Measurements from ENCODE around the gene KCNQ1.
A peak's percentile ranks its signal among the peaks of the same experiment; 100 is the strongest.

Gene KCNQ1

DNA sequence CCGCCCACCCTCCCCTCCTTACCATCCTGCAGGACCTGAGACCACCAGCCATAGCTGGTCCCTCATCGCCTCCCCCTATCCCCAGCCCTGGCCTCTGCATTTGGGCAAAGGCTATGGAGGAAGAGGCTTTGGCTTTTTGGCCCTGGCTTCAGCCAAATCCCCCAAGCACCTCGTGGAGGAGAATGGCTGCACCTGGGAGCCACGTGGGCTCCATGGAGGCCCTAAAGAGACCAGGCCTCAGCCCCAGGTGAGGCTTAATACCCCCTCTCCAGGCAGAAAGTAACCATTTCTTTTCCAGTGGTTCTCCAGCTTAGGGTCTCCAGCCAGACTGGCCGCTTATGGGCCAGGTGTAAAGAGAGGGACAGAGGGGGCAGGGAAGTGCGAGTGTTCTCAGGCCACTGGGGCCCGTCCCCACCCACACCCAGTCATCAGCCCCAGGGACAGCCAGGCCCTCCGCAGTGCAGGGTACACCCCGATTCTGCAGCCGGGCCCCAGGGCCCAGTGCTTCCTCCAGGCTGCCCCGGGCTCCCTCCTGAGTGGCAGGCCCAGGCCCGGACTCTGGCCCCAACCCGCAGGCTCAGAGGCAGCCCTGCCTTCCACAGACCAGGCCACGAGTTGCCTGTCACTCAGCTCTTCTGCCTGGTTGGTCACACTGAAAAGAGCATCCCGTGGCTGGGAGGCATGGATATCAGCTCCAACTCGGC lies 414.3 kb downstream of the KCNQ1 start:
- DNase-seq (ENCODE audit: low read depth in 3 of 3) = no peak

DNA sequence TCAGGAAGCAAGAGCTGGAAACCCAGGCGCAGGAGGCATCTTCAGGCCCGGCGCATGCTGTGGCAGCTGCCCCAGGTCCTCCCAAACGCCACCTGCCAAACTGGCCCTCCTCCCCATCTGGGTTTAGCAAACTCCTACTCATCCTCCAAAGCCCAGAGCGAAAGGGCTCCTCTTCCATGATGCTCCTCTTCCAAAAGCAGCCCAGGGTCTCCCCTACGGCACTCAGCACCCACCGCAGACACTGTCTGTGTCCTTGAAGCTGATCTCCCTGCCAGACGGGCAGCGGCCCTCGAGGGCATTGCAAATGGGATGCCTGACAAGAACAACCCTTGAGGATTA lies 414.9 kb downstream of the KCNQ1 start:
- DNase-seq (ENCODE audit: low read depth in 3 of 3) = no peak

DNA sequence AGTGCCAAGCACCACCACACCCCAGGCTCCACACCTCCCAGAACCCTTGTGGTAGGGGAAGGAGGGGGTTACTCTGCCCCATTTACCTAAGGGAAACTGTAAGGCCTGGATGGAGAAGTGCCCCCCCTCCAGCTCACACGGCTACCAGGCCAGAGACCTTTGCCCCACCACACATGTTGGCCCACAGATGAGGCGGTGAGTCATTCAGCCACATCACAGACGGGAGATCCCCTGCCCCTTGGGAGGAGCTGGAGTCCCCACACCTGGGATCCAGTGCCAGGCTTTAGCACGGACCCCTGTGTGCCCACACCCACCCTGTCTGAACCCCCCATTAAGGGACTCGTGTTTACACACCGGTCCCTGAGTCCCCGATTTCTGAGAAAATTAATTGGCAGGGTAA lies 415.8 kb downstream of the KCNQ1 start:
- peak in 1 of 3 experiments; percentile 13 for DNase-seq (ENCODE audit: low read depth in 3 of 3)

DNA sequence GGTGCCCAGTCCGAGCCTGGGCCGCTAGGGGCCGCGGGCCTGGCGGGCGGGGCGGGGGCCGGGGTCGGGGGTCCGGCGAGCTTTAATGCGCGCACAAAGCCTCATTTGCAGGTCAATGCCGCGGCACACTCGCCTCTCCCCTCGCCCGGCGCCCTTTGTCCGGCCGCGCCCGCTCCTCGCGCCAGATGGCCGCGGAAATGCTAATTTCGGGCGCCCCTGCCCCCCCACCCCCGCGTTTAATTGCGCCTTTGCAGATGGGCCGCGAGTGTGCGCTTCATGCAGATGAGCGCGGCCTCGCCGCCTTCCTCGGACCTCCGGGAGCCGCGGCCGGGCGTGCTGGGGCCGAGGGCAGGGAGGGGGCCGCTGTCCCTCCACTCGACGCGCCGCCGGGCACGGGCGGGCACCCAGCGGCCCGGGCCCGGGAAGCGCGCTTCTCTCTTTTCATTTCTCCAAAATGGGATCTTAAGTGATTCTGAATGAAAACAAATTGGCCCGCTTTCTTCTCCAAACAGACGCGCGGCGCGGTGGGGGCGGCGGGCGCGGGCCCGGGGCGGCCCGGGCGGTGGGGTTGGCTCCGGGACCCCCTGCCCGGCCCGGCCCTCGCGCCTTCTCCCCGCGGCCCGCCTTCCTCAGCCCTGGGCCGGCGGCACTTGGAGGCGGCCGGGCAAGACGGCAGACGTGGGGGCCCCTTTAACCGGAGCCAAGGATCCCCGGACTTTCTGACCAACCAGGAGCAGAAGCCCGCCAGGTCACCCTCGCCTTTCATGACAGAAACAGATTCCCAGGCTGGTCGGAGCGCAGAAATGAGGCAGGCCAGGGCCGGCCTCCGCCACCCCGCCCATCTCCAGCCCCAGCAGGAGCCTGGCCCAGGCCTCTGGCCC lies 417.8 kb downstream of the KCNQ1 start:
- DNase-seq (ENCODE audit: low read depth in 3 of 3) = no peak

DNA sequence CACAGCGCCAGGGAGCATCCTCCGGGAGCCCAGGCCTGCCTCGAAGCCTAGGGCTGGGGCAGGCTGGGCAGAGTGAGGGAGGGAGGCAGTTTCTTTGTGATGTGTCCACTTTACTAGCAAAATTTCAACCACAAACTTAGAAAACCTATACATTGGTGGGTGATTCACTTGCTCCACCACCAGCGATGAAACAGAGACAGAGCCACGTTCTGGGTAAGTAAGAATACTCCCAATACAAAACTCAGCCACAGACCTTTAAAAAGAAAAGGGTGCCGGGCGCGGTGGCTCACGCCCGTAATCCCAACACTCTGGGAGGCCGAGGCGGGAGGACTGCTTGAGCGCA lies 418.4 kb downstream of the KCNQ1 start:
- DNase-seq (ENCODE audit: low read depth in 3 of 3) = no peak

DNA sequence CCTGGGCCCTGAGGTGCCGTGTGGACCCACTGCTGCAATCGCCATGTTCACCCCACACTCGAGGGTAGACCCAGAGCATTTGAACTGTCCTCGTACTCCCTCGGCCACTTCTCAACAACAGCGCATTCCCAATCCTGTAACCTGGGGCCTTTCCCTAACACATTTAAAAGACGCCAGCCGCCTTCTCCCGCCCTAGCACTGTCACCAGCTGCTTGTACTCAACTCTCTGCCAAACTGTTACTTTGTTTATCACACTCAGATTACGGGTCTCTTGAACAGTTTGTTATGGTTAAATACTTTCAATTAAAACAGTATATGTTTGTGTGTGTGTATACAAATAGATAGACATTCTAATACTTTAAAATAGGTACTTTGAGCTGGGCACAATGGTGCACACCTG lies 420.1 kb downstream of the KCNQ1 start:
- DNase-seq (ENCODE audit: low read depth in 3 of 3) = no peak

DNA sequence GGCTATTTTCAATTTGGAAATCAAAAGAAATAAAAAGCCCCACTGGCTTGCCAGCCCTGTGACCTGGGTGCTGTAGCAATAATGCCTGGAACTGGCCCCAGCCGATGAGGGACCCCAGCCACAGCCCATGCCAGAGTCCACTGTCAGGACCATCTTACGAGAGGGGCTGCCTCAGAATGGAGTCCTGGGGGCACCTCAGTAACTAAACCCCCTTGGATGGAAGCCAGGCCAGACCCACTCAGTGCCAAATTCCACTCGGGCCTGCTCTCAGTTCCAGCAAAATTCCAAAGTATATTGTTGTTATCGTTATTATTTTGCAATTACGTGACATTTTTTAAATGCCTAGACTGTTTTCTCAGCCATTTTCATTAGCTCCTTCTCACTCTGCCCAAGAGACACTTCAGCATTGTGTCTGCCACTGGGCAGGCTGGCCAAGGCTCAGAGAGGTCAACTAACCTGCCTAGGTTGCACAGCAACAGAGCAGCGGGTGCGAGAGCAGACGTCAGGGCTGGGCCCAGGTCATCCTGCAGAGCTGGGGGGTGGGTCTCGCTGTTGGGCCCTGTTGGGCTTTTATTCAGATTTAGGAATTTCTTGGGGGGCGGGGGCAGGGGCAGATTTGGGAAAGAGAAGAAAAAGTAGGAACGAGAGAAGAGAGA lies 421.2 kb downstream of the KCNQ1 start:
- DNase-seq (ENCODE audit: low read depth in 3 of 3) = no peak

DNA sequence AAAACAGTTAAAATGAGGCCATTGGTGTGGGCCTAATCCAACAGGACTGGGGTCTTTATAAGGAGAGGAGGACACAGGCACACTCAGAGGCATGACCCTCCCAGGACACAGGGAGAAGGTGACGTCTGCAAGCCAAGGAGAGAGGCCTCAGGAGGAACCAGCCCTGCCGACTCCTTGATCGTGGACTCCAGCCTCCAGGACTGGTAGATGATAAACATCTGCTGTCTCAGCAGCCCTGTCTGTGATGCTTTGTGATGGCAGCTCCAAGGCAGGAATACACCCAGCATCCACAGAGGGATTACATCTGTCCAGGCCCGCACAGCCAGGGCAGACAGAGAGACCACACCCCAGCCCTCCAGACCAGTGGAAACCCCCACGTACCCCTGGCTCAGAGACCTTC lies 422.3 kb downstream of the KCNQ1 start:
- DNase-seq (ENCODE audit: low read depth in 3 of 3) = no peak

DNA sequence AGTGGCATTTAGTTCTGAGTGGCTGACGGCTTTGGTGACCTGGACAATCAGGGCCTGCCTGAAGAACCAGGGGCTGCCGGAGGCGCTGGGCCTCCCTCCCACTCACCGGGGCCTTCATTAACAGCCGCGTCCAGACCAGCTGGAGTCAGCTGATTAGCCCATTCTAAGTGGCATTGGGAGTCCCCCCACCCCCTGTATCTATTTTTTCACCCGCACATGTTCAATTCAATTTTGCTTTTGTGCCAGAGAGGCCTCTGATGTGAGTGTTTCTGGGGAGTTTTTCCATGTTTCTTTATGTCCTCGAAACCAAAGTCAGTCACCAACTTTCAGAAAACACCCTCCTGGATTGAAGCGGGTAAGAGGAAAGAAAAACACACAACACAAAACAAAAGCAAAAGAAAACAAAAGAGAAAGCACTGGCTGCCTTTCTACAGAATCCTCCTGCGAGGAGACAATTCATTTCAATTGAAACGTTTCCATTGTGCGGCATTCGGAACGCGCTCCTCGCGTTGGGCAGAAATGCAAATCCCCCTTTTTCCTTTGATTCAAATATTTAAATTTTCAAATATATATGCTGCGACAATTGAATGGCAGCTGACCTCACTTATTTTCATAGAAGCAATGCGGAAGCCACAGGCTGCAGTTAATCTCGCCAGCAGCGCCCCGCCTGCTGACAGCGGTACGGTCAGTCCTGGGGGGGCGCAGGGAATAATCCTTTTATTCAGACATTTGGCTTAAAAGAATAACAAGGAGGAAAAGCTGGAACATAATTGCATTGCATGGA lies 423.1 kb downstream of the KCNQ1 start:
- DNase-seq (ENCODE audit: low read depth in 3 of 3) = no peak

DNA sequence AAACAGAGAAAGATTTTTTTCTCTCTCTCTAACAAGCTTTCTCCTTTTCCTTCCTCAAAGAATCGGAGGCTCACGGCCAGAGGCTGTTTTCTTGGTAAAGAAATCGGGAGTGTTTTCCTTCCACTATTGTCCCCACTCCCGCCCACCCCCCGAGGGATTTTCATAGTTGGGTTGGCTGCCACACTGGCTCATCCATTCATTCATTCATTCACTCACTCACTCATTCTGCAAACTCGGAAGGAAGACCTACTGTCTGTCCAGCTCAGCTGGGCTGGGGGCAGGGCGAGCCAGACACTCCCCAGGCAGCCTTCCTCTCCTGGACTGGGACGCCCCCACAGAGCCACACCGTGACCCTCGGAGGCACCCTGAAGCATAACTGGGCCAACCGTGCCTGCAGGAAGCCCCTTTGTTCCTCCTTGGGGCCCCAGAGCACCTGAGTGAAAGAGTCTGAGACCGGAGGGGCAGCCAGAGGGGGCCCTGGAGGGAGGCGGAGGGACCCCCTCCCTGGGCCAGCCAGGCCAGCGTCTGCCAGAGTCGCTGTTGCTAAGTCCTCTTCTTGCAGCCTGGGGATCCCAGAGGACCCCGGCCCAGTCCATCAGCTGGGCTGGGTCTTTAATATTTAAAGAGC lies 423.8 kb downstream of the KCNQ1 start:
- no peak for DNase-seq (ENCODE audit: low read depth in 3 of 3)

DNA sequence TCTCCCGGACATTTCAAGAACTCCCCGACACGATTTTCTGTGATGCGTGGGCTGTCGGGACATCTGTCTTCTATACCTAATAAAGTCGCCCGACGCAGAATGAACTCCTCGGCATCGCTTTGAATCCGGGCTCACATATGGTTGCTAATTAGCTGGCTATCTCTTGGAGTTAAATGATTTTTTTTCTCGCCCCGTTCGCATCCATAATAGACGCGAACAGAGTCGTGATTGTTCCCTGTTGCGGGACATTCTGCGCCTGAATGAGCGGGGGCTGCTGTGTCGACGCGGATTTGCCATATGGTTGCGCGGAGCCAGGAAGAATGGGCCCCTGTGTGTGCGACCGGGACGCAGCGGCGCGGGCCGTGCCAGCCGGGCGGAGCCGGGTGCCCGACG lies 424.3 kb downstream of the KCNQ1 start:
- no peak for DNase-seq (ENCODE audit: low read depth in 3 of 3)

DNA sequence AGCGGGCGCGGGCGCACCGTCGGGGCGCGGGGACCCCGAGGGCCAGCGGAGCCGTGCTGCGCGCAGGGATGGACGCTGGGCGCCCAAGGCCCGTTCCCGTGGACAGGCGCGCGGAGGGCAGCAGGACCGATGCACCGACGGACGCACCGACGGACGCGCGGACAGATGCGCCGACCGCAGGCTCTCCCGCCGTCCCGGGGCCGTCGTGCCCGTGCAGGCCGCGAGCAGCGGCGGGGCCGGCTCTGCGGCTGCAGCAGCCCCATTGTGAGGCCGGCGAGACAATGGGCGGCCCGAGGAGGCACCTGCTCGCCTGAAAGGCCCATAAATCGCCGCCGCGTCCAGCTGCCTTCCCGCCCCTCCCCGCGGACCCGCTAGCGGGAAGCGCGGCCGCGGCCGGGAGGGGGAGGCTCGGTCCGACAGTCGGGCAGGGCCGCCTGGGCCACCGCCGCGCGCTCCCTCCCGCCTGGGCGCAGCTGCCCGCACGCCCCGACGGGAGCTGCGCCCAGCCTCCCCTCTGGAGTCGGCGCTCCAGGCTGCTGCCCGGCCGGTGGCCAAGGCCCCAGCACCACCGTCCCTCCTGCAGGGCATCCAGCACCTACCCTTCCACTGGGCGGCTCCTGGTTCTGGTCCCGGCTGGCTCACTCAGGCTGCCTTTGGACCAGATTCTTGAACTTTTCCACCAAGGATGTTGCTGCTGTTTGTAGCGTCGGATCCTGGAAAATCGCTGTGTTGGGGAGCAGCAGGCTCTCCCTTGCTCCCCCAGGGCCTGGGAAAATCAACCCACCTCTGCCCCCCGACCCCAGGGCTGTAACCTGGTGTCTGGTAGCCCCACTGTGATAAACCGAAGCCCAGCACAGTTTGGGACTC lies 425.0 kb downstream of the KCNQ1 start:
- no peak for DNase-seq (ENCODE audit: low read depth in 3 of 3)

DNA sequence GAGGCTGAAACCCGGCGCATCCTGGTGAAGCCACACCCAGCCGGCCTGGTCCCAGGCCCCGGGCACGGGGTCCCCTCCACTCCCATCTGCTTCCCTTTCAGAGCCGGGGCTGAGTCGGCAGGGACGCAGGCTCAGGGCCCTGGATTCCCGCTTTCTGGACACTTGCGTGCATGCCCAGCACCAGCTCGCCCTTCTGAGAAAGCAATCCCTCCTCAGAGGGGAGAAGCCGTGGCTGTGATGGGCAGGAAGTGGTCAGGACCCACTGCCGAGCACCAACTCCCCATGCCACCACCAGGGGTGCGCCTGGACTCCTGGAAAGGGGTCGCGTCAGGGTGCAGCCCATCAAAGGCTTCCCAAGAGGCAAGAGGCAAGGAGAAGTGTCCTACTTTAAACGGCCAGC lies 425.7 kb downstream of the KCNQ1 start:
- no peak for DNase-seq (ENCODE audit: low read depth in 3 of 3)

DNA sequence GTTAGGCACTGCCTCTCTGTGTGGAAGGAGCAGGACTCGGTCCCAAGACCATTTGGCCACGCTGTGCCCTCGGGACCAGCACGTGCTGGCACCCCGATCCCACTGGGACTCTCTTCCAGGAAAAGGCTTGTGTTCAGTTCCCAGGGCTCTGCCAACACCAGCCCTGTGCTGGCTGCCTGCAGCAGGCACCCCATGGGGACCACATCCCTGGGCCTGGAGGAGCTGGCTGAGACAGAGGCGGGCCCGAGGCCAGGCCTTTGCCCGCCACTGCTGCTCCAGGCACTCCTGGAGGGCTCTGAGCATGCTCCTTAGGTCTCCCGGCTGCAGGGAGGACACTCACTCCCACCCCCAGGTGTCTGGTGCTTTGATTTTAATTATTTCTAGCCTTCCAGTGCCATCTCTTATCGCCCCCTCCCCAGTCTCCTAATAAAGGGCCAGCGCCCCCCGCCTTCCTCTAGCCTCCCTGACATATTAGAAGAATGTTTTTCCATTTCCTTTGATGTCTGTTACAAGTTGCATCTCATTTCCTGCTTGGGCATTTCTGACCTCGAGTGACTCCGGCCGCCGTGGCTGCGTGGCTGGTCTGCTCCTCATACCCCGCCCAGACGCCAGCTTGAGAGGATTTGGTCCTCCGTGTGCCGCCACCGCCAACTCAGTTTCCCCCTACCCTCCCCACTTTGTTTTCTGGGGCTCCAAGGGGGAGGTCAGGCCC lies 426.3 kb downstream of the KCNQ1 start:
- no peak for DNase-seq (ENCODE audit: low read depth in 3 of 3)

DNA sequence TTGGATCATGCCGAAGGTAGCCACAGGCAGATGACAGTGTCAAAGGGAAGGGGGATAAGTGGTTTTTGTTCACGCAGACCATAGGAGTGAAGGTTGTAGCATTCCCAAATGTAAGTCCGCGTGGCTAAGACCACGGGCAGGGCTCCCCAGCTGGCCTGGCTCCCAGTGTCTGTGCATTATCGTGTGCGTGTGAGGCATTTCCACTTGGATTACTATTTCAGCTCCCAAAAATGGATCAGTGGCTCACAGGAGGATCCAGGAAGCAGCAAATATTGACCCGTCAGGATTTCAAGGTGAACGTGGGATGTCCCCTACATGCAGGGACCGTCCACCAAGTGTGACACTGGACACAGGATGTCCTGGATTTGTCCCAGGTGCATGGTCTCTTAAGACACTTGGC lies 430.2 kb downstream of the KCNQ1 start:
- DNase-seq (ENCODE audit: low read depth in 3 of 3) = no peak

DNA sequence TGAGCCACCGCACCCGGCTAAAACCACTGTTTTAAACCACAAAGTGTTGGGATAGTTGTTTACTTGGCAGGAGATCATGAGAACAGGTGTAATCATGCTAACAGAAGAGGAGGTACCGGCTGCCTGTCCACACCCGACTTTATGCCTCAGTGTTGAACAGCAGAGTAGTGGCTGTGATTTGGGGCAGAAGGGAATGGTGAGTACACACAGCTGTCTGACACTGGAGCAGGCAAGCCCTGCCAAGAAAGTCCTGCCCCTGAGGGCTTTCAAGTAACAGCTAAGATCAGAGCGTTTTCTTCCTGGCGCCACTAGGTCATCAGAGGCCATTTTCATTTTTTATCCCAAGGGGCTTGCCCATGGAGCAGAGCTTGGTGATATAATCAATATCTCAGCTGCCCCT lies 432.7 kb downstream of the KCNQ1 start:
- DNase-seq (ENCODE audit: low read depth in 3 of 3) = no peak

DNA sequence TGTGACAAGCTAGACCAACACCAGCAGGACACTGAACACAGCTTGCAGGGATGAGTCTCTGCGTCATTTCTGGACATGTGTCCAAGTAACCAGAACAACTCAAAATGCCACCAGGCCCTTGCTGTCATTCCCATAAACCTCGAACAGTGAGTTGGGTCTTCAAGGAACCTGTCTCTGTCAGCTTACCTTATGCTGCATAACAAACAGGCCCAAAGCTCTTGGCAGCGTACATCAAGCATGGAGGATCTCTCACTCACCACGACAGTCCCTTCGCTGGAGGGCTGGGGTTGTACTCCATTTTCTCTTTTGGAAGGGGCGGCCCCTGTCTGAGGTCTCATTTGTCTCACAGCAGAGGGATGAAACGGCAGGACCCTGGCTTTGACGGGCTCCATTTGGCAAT lies 434.0 kb downstream of the KCNQ1 start:
- no peak for DNase-seq (ENCODE audit: low read depth in 3 of 3)

DNA sequence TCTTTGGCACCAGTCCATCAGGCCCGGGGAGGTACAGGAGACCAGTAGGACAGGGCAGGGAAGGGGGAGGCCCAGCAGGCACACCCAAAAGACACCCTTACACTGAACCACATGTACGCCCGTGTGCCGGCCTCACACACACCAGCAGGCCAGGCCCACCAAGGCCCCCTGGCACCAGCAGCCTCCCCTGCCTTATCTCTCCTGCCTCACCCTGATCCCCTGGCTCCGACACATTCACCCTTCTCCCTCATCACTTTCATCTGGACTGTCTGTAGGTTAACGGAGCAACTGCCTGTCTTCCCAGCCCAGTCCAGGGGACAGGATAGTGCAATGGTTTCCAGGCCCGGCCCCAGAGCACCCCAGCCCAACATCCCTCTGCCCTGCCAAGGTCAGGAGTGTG lies 435.8 kb downstream of the KCNQ1 start:
- no peak for DNase-seq (ENCODE audit: low read depth in 3 of 3)

DNA sequence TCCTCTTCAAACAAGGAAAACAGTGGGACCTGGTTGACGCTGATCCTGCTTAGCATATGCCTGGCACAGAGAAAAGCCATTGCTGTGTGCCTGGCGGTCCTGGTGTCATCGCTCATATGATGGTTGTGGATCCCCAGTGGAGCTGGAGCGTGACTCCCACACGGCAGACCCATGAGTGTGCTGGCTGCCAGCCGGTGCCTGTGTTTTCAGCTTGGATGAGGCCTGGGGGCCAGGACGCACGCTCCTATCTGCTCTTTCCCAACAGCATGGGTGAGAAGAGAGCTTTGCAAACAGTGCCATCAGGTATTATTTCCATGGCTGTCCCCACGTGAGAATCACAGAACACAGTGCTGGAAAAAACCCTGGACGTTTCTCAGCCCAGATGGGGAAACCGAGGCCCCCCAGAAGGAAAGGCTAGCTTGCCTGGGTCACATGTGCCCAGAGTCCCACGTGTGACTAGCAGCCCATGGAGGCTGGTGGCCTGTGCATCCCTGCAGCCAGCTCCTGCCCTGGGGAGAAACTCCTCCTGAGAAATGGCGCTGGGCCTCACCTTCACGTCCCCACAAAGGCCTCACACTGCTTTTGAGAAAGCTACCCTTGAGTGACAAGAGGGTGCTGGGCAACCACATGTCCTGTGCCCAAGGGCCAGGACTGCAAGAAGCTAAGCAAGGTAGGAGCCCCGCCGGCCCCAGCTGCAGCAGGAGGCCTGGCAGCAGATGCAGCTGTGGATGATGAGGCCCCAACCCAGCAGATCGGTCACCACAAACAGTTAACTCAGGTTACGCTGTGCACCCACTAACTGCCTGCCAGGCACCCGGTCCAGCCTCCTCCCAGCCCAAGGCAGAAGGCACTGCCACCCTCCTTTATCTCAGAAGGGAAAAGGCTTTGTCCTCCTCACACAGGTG lies 436.5 kb downstream of the KCNQ1 start:
- no peak for DNase-seq (ENCODE audit: low read depth in 3 of 3)
